D721Med (cell line): ENCODE measurements around the gene LLCFC1.
A peak's percentile ranks its signal among the peaks of the same experiment; 100 is the strongest.

Source experiments
- DNase-seq: peaks from one replicate; pipeline ENCODE4 v3.0.0; 2011; ENCODE audit warnings: low spot score; ENCODE audit not compliant: insufficient read length
- FAIRE-seq: peaks from 2 replicates; lab custom pipeline; 2011; peaks lifted over from hg19 to GRCh38; lab: Jason Lieb, UNC
- CTCF ChIP-seq: IDR thresholded peaks from 2 replicates; pipeline ENCODE4 v1.5.1; 2012; ENCODE audit warnings: mild to moderate bottlenecking, control low read depth; ENCODE audit not compliant: insufficient read depth; ENCODE audit errors: missing control alignments

LLCFC1 gene

GRCh38 chr7:142901426-142902259, 37.6 kb upstream of the LLCFC1 start:
- no peak for TF ChIP-seq CTCF
- DNase-seq (no peak), FAIRE-seq (no peak)

- no peak for TF ChIP-seq CTCF
- FAIRE-seq: no peak
- DNase-seq: no peak
Measured at GRCh38 chr7:142904128-142904527, 35.2 kb upstream of the LLCFC1 start.

- DNase-seq (no peak), FAIRE-seq (no peak)
- no peak for TF ChIP-seq CTCF
Measured at GRCh38 chr7:142905759-142906158, 33.5 kb upstream of the LLCFC1 start.

GRCh38 chr7:142906643-142907042, 32.6 kb upstream of the LLCFC1 start:
- TF ChIP-seq CTCF: no peak
- FAIRE-seq (no peak), DNase-seq (no peak)

- no peak for TF ChIP-seq CTCF
- DNase-seq: no peak
- FAIRE-seq: no peak
Measured at GRCh38 chr7:142908290-142908689, 31.0 kb upstream of the LLCFC1 start.

- DNase-seq (no peak), FAIRE-seq (no peak)
- TF ChIP-seq CTCF: peak; percentile 12
Measured at GRCh38 chr7:142908921-142909890, 30.1 kb upstream of the LLCFC1 start.
